ENCODE data around the gene FUT6. TPM values are rescaled to one million over a fixed set of nuclear protein-coding genes. Genes with fewer than 3 reads are reported as not detected.

Gene FUT6
- total RNA-seq, 4 donors from 2014 or later: 0.25 to 1.4 TPM; not detected in 2

GRCh38 chr19:5822181-5822844, 17.2 kb downstream of the FUT6 start:
- no peak overlapping the region for H3K27ac ChIP-seq
- no peaks in the 10 kb centered on the region for H3K36me3 ChIP-seq
- TF ChIP-seq POLR2AphosphoS5 (IDR thresholded peaks at IDR 0.05) (no peak), CTCF (IDR thresholded peaks at IDR 0.05) (no peak), EP300 (IDR thresholded peaks at IDR 0.05) (no peak), POLR2A (IDR thresholded peaks at IDR 0.05) (no peak)
- H3K4me1 ChIP-seq: peaks cover 17% of the 10 kb centered on the region
- DNase-seq (ENCODE audit: low spot score in 2 of 2): no peak
- no peaks in the 10 kb centered on the region for H3K9me3 ChIP-seq
- H3K27me3 ChIP-seq: peaks cover 4% of the 10 kb centered on the region
- no peak overlapping the region for H3K4me3 ChIP-seq
- WGBS: 44% methylated on average over 28 of the region's 30 CpGs

DNA sequence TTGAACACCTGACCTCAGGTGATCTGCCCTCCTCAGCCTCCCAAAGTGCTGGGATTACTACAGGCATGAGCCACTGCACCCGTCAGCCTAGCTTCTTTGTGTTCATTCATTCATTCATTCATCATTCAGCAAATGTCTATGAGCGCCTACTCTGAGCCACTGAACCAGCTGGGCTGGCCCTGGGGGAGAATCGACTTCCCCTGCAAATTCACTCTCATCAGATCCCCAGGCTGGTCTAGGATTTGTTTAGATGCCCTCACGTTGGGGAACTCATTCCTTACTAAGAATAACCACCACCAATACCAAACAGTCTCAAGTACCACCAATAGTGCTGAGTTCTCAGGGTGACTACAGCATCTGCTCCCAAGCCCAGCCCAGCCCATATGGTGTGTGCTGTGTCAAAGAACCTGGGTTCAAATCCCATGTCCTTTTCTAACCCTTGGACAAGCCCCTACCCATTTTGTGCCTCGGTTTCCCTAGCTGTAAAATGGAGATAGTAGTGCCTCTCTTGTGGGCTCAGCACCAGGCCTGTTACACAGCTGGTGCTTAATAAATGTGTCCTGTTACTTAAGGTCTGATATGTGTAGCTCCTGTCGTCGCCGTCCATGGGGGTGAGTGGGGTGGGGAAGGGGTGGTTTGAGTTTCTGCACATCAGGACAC, 17.9 kb downstream of the FUT6 start:
- no peak overlapping the region for H3K27ac ChIP-seq
- peaks cover 4% of the 10 kb centered on the region for H3K27me3 ChIP-seq
- H3K4me1 ChIP-seq: peaks cover 11% of the 10 kb centered on the region
- 56% methylated on average over 8 of the region's 8 CpGs for WGBS
- no peak overlapping the region for H3K4me3 ChIP-seq
- no peaks in the 10 kb centered on the region for H3K36me3 ChIP-seq
- H3K9me3 ChIP-seq: no peaks in the 10 kb centered on the region
- DNase-seq (ENCODE audit: low spot score in 2 of 2): no peak
- TF ChIP-seq POLR2A (IDR thresholded peaks at IDR 0.05) (no peak), EP300 (IDR thresholded peaks at IDR 0.05) (no peak), CTCF (IDR thresholded peaks at IDR 0.05) (no peak), POLR2AphosphoS5 (IDR thresholded peaks at IDR 0.05) (no peak)

DNA sequence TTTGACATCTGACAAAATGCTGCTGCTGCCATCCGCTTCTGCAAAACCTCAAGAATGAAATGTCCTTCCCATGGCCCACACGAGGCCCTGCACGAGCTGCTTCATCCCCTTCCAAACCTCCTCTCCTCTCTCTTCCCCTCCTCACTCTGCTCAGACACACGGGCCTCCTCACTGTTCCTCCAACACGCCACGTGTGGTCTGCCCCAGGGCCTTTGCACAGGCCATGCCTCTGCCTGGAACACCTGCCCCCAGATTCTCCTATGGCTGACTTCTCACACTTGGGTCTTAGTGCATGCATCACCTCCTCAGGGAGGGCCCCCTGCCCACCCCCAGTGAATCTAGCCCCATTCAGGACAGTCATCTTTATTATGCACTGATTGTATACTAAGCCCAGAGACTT, 18.7 kb downstream of the FUT6 start:
- Histone ChIP-seq H3K9me3 (no peaks in the 10 kb centered on the region), H3K4me1 (peaks cover 5% of the 10 kb centered on the region), H3K36me3 (no peaks in the 10 kb centered on the region), H3K27me3 (peaks cover 4% of the 10 kb centered on the region), H3K4me3 (no peak overlapping the region), H3K27ac (no peak overlapping the region)
- DNase-seq (ENCODE audit: low spot score in 2 of 2): no peak
- TF ChIP-seq POLR2AphosphoS5 (IDR thresholded peaks at IDR 0.05) (no peak), CTCF (IDR thresholded peaks at IDR 0.05) (no peak), POLR2A (IDR thresholded peaks at IDR 0.05) (no peak), EP300 (IDR thresholded peaks at IDR 0.05) (no peak)
- WGBS: 64% methylated on average over 6 of the region's 6 CpGs

DNA sequence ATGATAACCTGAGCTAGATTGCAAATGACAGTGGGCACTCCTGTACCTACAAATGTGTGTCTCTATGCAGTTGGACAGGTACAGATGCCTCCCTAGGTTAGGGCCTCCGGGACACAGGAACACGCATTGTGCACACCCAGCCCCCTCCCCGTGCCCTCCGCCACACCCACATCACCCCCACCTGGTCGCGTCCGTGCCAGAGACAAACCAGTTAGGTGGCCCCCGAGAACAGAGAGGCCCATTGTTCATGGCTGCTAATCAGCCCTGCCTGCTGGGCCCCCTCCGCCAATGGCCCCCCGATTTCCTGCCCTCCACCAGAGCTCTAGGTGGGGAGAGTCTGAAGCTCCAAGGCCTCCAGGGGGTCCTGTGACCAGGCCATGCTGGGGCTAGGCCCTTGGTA, 20.9 kb downstream of the FUT6 start:
- H3K4me3 ChIP-seq: no peak overlapping the region

More for the DNA sequence above, 20.9 kb downstream of the FUT6 start:
- H3K9me3 ChIP-seq: no peaks in the 10 kb centered on the region
- TF ChIP-seq CTCF (IDR thresholded peaks at IDR 0.05) (no peak), POLR2AphosphoS5 (IDR thresholded peaks at IDR 0.05) (no peak), POLR2A (IDR thresholded peaks at IDR 0.05) (no peak)
- 62% methylated on average over 6 of the region's 10 CpGs for WGBS
- DNase-seq (ENCODE audit: low spot score in 2 of 2): no peak
- no peaks in the 10 kb centered on the region for H3K36me3 ChIP-seq
- H3K27me3 ChIP-seq: peaks cover 4% of the 10 kb centered on the region
- no peak overlapping the region for H3K27ac ChIP-seq
- H3K4me1 ChIP-seq: peaks cover 8% of the 10 kb centered on the region
